ENCODE data around the gene CLDN25.
"Not testable (repeated sequence)": the region's sequence is repeated elsewhere in the genome, so short reads cannot be mapped to it uniquely, and the experiment has no call there.

The CLDN25 gene

GRCh38 chr11:113736323-113736722, 43.3 kb upstream of the CLDN25 start:
- no peaks in the 10 kb centered on the region for H3K79me2 ChIP-seq (ENCODE audit: insufficient read depth, low read length)
- no peaks in the 10 kb centered on the region for H3K9me3 ChIP-seq (ENCODE audit: insufficient read depth, low read length, severe bottlenecking)
- no peak overlapping the region for H3K4me3 ChIP-seq (ENCODE audit: low read depth in 1 of 2, low read length in 2 of 2)
- no peak overlapping the region for H3K4me2 ChIP-seq (ENCODE audit: insufficient read depth, low read length)
- ATAC-seq (ENCODE audit: insufficient read depth, low read depth) (no peak), DNase-seq (no peak)
- H3K9ac ChIP-seq (ENCODE audit: low read depth, low read length), result no peak overlapping the region
- peaks cover 76% of the 10 kb centered on the region for H3K36me3 ChIP-seq (ENCODE audit: insufficient read depth, low read length)
- no peaks in the 10 kb centered on the region for H3K27me3 ChIP-seq (ENCODE audit: insufficient read depth, low read length, poor library complexity)
- no peaks in the 10 kb centered on the region for H3K4me1 ChIP-seq (ENCODE audit: insufficient read depth, low read length)
- no peaks in the 10 kb centered on the region for H4K20me1 ChIP-seq (ENCODE audit: insufficient read depth, low read length)
- TF ChIP-seq CTCF (IDR thresholded peaks at IDR 0.05; ENCODE audit: borderline replicate concordance, extremely low read depth, low read length, poor library complexity, severe bottlenecking) (no peak), EZH2 (IDR thresholded peaks at IDR 0.05; ENCODE audit: borderline replicate concordance, low read depth, low read length, severe bottlenecking) (no peak)
- H3K27ac ChIP-seq (ENCODE audit: low read length), result no peak overlapping the region
- H2AFZ ChIP-seq (ENCODE audit: low read depth, low read length), result no peak overlapping the region

DNA sequence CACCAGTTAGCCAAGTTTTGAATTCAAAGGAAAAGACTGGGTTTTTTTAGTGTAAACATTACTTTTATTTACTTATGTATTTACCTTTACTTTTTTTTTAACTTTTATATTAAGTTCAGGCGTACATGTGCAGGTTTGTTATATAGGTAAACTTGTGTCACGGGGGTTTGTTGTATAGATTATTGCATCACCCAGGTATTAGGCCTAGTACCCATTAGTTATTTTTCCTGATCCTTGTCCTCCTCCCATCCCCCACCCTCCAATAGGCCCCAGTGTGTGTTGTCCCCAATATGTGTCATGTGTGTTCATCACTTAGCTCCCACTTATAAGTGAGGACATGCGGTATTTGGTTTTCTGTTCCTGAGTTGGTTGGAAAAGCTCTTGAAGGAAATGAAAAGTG, 26.7 kb upstream of the CLDN25 start:
- Histone ChIP-seq H3K79me2 (ENCODE audit: insufficient read depth, low read length) (no peaks in the 10 kb centered on the region), H3K27ac (ENCODE audit: low read length) (no peak overlapping the region), H3K4me3 (ENCODE audit: low read depth in 1 of 2, low read length in 2 of 2) (no peak overlapping the region)

GRCh38 chr11:113760241-113760640, 19.4 kb upstream of the CLDN25 start:
- no peaks in the 10 kb centered on the region for H3K4me1 ChIP-seq (ENCODE audit: insufficient read depth, low read length)
- no peak overlapping the region for H2AFZ ChIP-seq (ENCODE audit: low read depth, low read length)
- peaks cover 6% of the 10 kb centered on the region; the same call in 1 of the 2 replicates for H4K20me1 ChIP-seq (ENCODE audit: insufficient read depth, low read length)
- no peaks in the 10 kb centered on the region for H3K27me3 ChIP-seq (ENCODE audit: insufficient read depth, low read length, poor library complexity)
- no peak for TF ChIP-seq CTCF (IDR thresholded peaks at IDR 0.05; ENCODE audit: borderline replicate concordance, extremely low read depth, low read length, poor library complexity, severe bottlenecking)
- no peak for TF ChIP-seq EZH2 (IDR thresholded peaks at IDR 0.05; ENCODE audit: borderline replicate concordance, low read depth, low read length, severe bottlenecking)
- no peak overlapping the region for H3K27ac ChIP-seq (ENCODE audit: low read length)
- no peak for ATAC-seq (ENCODE audit: insufficient read depth, low read depth)
- peaks cover 68% of the 10 kb centered on the region for H3K36me3 ChIP-seq (ENCODE audit: insufficient read depth, low read length)
- no peak overlapping the region for H3K4me3 ChIP-seq (ENCODE audit: low read depth in 1 of 2, low read length in 2 of 2)
- peaks cover 14% of the 10 kb centered on the region; the same call in 1 of the 2 replicates for H3K79me2 ChIP-seq (ENCODE audit: insufficient read depth, low read length)
- H3K9me3 ChIP-seq (ENCODE audit: insufficient read depth, low read length, severe bottlenecking), result no peaks in the 10 kb centered on the region
- H3K9ac ChIP-seq (ENCODE audit: low read depth, low read length), result no peak overlapping the region
- no peak for DNase-seq
- H3K4me2 ChIP-seq (ENCODE audit: insufficient read depth, low read length), result no peak overlapping the region

More for the DNA sequence above, 26.7 kb upstream of the CLDN25 start:
- no peaks in the 10 kb centered on the region for H3K27me3 ChIP-seq (ENCODE audit: insufficient read depth, low read length, poor library complexity)
- H2AFZ ChIP-seq (ENCODE audit: low read depth, low read length), result no peak overlapping the region
- H3K36me3 ChIP-seq (ENCODE audit: insufficient read depth, low read length), result peaks cover 63% of the 10 kb centered on the region
- no peak for TF ChIP-seq EZH2 (IDR thresholded peaks at IDR 0.05; ENCODE audit: borderline replicate concordance, low read depth, low read length, severe bottlenecking)
- no peak for TF ChIP-seq CTCF (IDR thresholded peaks at IDR 0.05; ENCODE audit: borderline replicate concordance, extremely low read depth, low read length, poor library complexity, severe bottlenecking)
- H4K20me1 ChIP-seq (ENCODE audit: insufficient read depth, low read length), result no peaks in the 10 kb centered on the region
- no peaks in the 10 kb centered on the region for H3K4me1 ChIP-seq (ENCODE audit: insufficient read depth, low read length)
- H3K9ac ChIP-seq (ENCODE audit: low read depth, low read length), result no peak overlapping the region
- H3K9me3 ChIP-seq (ENCODE audit: insufficient read depth, low read length, severe bottlenecking), result no peaks in the 10 kb centered on the region
- ATAC-seq (ENCODE audit: insufficient read depth, low read depth), result no peak
- H3K4me2 ChIP-seq (ENCODE audit: insufficient read depth, low read length), result no peak overlapping the region
- DNase-seq, result no peak

DNA sequence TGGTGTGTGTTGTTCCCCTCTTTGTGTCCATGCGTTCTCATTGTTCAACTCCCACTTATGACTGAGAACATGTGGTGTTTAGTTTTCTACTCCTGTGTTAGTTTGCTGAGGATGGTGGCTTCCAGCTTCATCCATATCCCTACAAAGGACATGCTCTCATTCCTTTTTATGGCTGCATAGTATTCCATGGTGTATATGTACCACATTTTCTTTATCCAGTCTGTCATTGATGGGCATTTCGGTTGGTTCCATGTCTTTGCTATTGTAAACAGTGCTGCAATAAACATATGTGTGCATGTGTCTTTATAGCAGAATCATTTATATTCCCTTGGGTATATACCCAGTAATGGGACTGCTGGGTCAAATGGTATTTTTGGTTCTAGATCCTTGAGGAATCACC, 16.6 kb upstream of the CLDN25 start:
- H3K27ac ChIP-seq (ENCODE audit: low read length); H3K4me1 ChIP-seq (ENCODE audit: insufficient read depth, low read length); H3K27me3 ChIP-seq (ENCODE audit: insufficient read depth, low read length, poor library complexity); H3K9me3 ChIP-seq (ENCODE audit: insufficient read depth, low read length, severe bottlenecking); H2AFZ ChIP-seq (ENCODE audit: low read depth, low read length); ATAC-seq (ENCODE audit: insufficient read depth, low read depth); H3K4me2 ChIP-seq (ENCODE audit: insufficient read depth, low read length); H3K4me3 ChIP-seq (ENCODE audit: low read depth in 1 of 2, low read length in 2 of 2); H3K9ac ChIP-seq (ENCODE audit: low read depth, low read length); DNase-seq; H4K20me1 ChIP-seq (ENCODE audit: insufficient read depth, low read length): not testable (repeated sequence)
- peaks cover 31% of the 10 kb centered on the region for H3K79me2 ChIP-seq (ENCODE audit: insufficient read depth, low read length)
- peaks cover 65% of the 10 kb centered on the region for H3K36me3 ChIP-seq (ENCODE audit: insufficient read depth, low read length)
